Naive thymus-derived CD8-positive, alpha-beta T cell (primary cell): Measurements from ENCODE around the gene SAMD4A. TPM values are rescaled to one million over a fixed set of nuclear protein-coding genes. Genes with fewer than 3 reads are reported as not detected.
A peak's percentile ranks its signal among the peaks of the same experiment; 100 is the strongest.

ENCODE experiments used
- ATAC-seq, 2 donors: fragments of 150-1000 bp; cut with Tn5 transposase in 1 of 2; sonication (Bioruptor Pico), chemical (Tn5 transposase) in 1 of 2; 1 replicate in 1 of 2; 2 replicates in 1 of 2; pipeline ENCODE4 v1.10.0; 2021; ENCODE audit warnings: mild to moderate bottlenecking in 2 of 2, moderate library complexity in 2 of 2
- POLR2A ChIA-PET: fragments of 350-600 bp; sonication (Branson Sonifier 250); formaldehyde crosslinking; loops from one replicate; lab custom pipeline; 2021; ENCODE audit warnings: antibody characterized with exemption; lab: Charles Lee
- DNase-seq, 10 donors: peaks; one replicate each; pipeline versions ENCODE4 v3.0.0 to v3.0.0-alpha.2; 2020 to 2022
- H3K27ac Mint-ChIP-seq, 10 donors: one replicate each; pipeline ENCODE4 v1.8.0; 2020 to 2022; ENCODE audit warnings: mild to moderate bottlenecking in 10 of 10, mixed read lengths in 10 of 10, moderate library complexity in 4 of 10, inconsistent platforms in 1 of 10
- H3K27me3 Mint-ChIP-seq, 5 donors: one replicate each; pipeline ENCODE4 v1.8.0; 2021 to 2022; ENCODE audit warnings: mixed read lengths in 5 of 5
- H3K36me3 Mint-ChIP-seq, 3 donors: one replicate each; pipeline ENCODE4 v1.8.0; 2020 to 2022; ENCODE audit warnings: mixed read lengths in 3 of 3, mild to moderate bottlenecking in 2 of 3, inconsistent platforms in 1 of 3
- H3K4me1 Mint-ChIP-seq, 4 donors: one replicate each; pipeline ENCODE4 v1.8.0; 2021 to 2022; ENCODE audit warnings: mixed read lengths in 4 of 4
- H3K4me3 Mint-ChIP-seq, 10 donors: one replicate each; pipeline ENCODE4 v1.8.0; 2020 to 2022; ENCODE audit warnings: mild to moderate bottlenecking in 10 of 10, mixed read lengths in 10 of 10, moderate library complexity in 6 of 10, inconsistent platforms in 1 of 10
- H3K9me3 Mint-ChIP-seq, 9 donors: one replicate each; pipeline ENCODE4 v1.8.0; 2020 to 2022; ENCODE audit warnings: mixed read lengths in 9 of 9, mild to moderate bottlenecking in 3 of 9, inconsistent platforms in 1 of 9, moderate library complexity in 1 of 9
- polyA plus RNA-seq, 3 donors: library from polyadenylated mRNA; unstranded; fragments of 300-500 nt; fragmentation: Illumina TruSeq; gene quantifications; one replicate each; pipeline ENCODE4 v1.2.3, GENCODE V29; 2021
- total RNA-seq, 8 experiments: library from RNA in 2 of 8; stranded (reverse) in 2 of 8; gene quantifications; one replicate each; pipeline ENCODE4 v1.2.3 and lab custom pipeline; 2021 to 2026

Gene SAMD4A
- total and polyA plus RNA-seq, 5 experiments from 2014 or later = 0.85 to 0.99 TPM; not detected in 3

DNA sequence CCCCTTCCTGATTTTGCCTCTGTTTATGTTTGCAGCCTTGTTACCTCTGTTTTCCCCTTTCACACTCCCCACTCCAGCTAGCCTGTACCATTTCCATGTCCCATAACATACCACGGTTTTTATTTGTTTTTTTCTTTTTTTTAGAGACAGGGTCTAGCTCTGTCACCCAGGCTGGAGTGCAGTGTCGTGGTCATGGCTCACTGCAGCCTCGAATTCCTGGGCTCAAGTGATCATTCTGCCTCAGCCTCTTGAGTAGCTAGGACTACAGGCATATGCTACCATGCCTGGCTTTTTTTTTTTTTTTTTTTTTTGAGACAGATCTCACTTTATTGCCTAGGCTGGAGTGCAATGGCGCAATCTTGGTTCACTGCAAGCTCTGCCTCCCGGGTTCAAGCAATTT, 18.4 kb upstream of the SAMD4A start:
- peaks cover 0 to 5% (median 1%) of the 10 kb centered on the region in 5 donors for H3K27me3 Mint-ChIP-seq
- no peaks in the 10 kb centered on the region for H3K4me1 Mint-ChIP-seq
- POLR2A ChIA-PET = interaction anchor here (0.6 kb wide), 1 partner anchor 36 kb away, joined by 3 read pairs; no protein-coding TSS in a partner anchor
- no peak for DNase-seq
- no peak overlapping the region for H3K4me3 Mint-ChIP-seq
- peak overlapping the region in 1 of 10 donors; percentile 7 for H3K27ac Mint-ChIP-seq
- no peak for ATAC-seq
- peaks cover 0 to 6% (median 0%) of the 10 kb centered on the region in 3 donors for H3K36me3 Mint-ChIP-seq
- no peaks in the 10 kb centered on the region for H3K9me3 Mint-ChIP-seq

DNA sequence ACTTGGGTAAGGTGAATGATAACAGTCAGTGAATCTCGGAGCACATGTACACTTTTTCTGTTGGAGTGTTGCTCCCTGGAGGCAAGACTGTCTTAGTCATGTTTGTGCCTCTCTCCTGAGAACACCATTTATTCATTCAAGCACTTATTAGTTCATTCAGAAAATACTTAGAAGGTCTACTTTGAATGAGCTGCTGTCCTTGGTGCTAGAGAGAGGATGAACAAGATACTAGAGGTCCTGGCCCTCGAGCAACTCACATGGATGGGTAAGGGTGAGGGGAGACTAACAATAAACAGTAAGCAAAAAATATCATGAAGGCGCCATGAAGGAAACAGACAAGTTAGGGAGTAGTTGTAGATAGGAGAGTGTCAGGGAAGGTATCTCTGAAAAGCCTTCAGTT, 17.1 kb upstream of the SAMD4A start:
- Mint-ChIP-seq H3K27ac (peak overlapping the region in 1 of 10 donors; percentile 53), H3K4me3 (no peak overlapping the region), H3K9me3 (no peaks in the 10 kb centered on the region), H3K36me3 (peaks cover 0 to 6% (median 0%) of the 10 kb centered on the region in 3 donors), H3K4me1 (no peaks in the 10 kb centered on the region), H3K27me3 (peaks cover 0 to 5% (median 2%) of the 10 kb centered on the region in 5 donors)
- ATAC-seq = no peak
- POLR2A ChIA-PET = no interaction called here
- no peak for DNase-seq

DNA sequence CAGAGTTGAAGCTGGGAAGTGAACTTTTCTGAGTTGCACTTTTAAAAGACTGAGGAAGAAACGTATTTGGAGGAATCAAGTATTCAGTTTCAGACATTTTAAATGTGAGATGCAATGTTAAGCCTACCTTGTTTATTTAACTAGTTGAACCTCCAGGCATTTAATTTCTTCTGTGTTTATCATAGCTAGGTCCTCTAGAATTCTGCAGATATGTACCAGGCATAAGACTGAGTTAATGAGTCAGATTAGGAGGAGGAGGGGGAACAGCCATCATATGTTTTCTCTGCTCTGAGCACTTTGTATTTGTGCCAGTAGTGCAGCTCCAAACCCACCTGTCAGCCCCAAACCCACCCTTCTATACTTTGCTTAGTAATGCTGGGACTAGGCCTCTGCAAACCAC, 16.4 kb upstream of the SAMD4A start:
- no peak overlapping the region for H3K4me3 Mint-ChIP-seq
- no peak overlapping the region for H3K27ac Mint-ChIP-seq
- H3K9me3 Mint-ChIP-seq = no peaks in the 10 kb centered on the region
- peaks cover 2 to 9% (median 5%) of the 10 kb centered on the region in 5 donors for H3K27me3 Mint-ChIP-seq
- no peak for ATAC-seq
- DNase-seq = no peak
- H3K36me3 Mint-ChIP-seq = peaks cover 0 to 6% (median 0%) of the 10 kb centered on the region in 3 donors
- POLR2A ChIA-PET = no interaction called here
- H3K4me1 Mint-ChIP-seq = no peaks in the 10 kb centered on the region

DNA sequence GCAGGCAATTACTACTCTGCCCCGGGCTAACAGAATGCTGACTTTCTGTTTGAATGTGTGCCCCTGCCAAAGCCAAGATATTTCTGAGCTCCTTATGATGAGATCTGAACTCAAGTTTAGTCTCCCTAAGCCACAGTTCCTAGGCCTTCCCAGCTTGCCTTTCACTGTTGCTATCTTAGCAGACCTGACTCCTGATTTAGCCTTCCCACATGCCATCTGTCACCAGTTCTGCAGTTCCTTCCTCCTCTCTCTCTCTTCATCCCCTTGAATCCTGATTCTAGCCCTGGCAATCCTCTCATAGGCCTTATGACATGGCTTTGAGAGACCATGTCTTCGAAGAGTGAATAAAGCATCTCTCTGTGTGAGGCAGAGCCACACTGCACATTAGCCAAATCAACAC, 12.5 kb upstream of the SAMD4A start:
- peaks cover 6 to 22% (median 9%) of the 10 kb centered on the region in 5 donors for H3K27me3 Mint-ChIP-seq
- H3K36me3 Mint-ChIP-seq = no peaks in the 10 kb centered on the region
- no peaks in the 10 kb centered on the region for H3K9me3 Mint-ChIP-seq
- DNase-seq (no peak), ATAC-seq (no peak)
- POLR2A ChIA-PET = interaction anchor here (0.8 kb wide), 1 partner anchor 10 kb away, joined by 4 read pairs; no protein-coding TSS in a partner anchor
- H3K27ac Mint-ChIP-seq = peak overlapping the region in 1 of 10 donors; percentile 72
- peaks cover 0 to 2% (median 0%) of the 10 kb centered on the region in 4 donors for H3K4me1 Mint-ChIP-seq
- H3K4me3 Mint-ChIP-seq = no peak overlapping the region

DNA sequence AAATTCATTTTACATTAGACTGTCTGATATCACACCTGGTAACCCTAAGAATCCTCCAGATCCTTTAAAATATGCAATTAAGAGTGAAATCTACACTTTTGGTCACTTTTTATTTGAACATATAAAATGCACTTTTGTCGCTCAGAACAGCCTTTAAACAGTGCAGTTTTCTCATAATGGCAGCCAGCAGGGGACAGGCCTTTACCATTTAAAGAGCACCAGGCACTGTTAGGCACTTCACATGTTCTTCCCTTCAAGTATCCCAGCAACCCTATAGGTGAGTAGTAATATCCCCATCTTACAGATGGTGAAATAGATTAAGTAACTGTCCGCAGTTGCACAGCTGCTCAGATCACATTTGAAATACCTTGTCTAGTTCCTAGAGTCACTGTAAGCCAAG, 11.3 kb upstream of the SAMD4A start:
- POLR2A ChIA-PET = no interaction called here
- Mint-ChIP-seq H3K27ac (no peak overlapping the region), H3K4me3 (no peak overlapping the region), H3K9me3 (no peaks in the 10 kb centered on the region), H3K4me1 (peaks cover 0 to 2% (median 0%) of the 10 kb centered on the region in 4 donors), H3K36me3 (no peaks in the 10 kb centered on the region), H3K27me3 (peaks cover 10 to 22% (median 13%) of the 10 kb centered on the region in 5 donors)
- DNase-seq (no peak), ATAC-seq (no peak)

DNA sequence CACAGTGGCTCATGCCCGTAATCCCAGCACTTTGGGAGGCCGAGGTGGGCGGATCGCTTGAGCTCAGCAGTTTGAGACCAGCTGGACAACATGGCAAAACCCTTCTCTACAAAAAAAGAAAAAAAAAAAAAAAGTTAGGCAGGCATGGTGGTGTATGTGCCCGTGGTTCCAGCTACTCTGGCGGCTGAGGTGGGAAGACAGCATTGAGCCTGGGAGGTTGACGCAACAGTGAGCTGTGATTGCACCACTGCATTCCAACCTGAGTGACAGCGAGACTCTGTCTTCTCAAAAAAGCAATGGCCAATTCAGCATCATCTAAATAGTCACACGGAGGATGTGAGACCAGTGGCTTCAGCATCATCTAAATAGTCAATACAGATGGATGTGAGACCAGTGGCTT, 10.4 kb upstream of the SAMD4A start:
- POLR2A ChIA-PET = no interaction called here
- peaks cover 10 to 22% (median 14%) of the 10 kb centered on the region in 5 donors for H3K27me3 Mint-ChIP-seq
- no peak overlapping the region for H3K4me3 Mint-ChIP-seq
- no peaks in the 10 kb centered on the region for H3K36me3 Mint-ChIP-seq
- no peak overlapping the region for H3K27ac Mint-ChIP-seq
- peaks cover 0 to 2% (median 0%) of the 10 kb centered on the region in 4 donors for H3K4me1 Mint-ChIP-seq
- no peaks in the 10 kb centered on the region for H3K9me3 Mint-ChIP-seq
- DNase-seq (no peak), ATAC-seq (no peak)

DNA sequence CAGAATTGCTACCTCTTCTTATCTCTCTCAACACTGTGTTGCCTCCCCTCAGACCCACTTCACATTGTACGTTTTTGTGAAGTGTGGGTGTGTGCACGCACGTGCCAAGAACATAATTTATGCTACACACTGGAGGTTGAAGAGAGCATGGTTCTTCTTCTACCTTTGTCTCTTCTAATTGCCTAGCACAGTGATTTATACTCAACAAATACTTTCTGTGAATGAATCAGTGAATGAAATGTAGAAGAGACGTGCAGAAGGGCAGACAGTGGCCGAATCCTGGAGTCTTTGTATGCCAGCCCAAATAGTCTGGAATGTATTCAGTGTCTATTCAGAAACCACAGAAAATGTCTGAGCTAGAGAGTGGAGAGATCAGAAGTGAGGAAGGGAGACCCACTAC, 4.6 kb upstream of the SAMD4A start:
- H3K4me1 Mint-ChIP-seq = peaks cover 5 to 13% (median 12%) of the 10 kb centered on the region in 4 donors
- H3K27ac Mint-ChIP-seq = no peak overlapping the region
- H3K27me3 Mint-ChIP-seq = peaks cover 4 to 11% (median 8%) of the 10 kb centered on the region in 5 donors
- POLR2A ChIA-PET = no interaction called here
- H3K4me3 Mint-ChIP-seq = no peak overlapping the region
- DNase-seq (no peak), ATAC-seq (no peak)
- H3K9me3 Mint-ChIP-seq = no peaks in the 10 kb centered on the region
- no peaks in the 10 kb centered on the region for H3K36me3 Mint-ChIP-seq

DNA sequence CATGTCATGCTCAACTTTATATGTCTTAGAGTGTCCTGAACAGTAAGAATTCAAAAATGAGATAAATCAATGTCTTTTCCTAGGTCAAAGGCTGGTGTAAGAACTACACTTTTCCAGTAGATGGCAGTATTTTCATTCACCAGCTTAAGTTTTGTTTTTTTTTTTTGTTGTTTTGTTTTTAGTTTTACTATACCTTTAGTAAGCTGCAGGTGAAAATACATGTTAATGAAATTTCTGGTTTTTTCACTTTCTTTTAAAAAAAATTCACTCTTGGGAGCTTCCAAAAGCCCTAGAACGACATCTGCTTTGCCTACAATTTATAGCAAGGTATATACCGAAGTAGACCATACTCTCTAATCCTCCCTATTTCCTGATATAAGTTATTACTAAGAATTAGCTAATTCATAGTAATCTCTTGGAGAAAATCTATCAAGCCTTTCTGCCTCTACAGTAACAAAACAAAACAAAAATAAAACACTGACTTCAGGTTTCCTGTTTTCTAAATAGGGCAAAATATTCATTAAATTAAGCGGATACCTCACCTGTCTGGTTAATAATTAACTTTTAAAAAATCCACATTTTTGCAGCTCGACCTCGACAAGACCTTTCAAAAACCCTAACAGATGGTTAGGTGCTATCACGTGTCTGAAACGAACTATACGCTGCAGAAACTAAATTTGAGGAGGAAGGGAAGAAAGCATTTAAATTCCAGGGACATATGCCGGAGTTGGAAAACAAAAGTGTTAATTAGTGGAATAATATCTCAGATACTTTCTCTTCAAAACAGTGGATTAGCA, 2.7 kb upstream of the SAMD4A start:
- Mint-ChIP-seq H3K4me3 (peak overlapping the region; percentile 70 to 95 (median 86)), H3K36me3 (no peaks in the 10 kb centered on the region), H3K9me3 (no peaks in the 10 kb centered on the region), H3K4me1 (peaks cover 7 to 26% (median 19%) of the 10 kb centered on the region in 4 donors), H3K27me3 (peaks cover 0 to 12% (median 8%) of the 10 kb centered on the region in 5 donors), H3K27ac (peak overlapping the region in 6 of 10 donors; percentile 14 to 96 (median 52))
- DNase-seq (peak in 3 of 10 donors; percentile 62 to 68 (median 62)), ATAC-seq (no peak)
- POLR2A ChIA-PET = interaction anchor here (0.6 to 1.0 kb wide), 4 partner anchors 54 to 213 kb away, joined by 3 to 4 read pairs (median 3); partner anchors contain the start of gene CGRRF1

DNA sequence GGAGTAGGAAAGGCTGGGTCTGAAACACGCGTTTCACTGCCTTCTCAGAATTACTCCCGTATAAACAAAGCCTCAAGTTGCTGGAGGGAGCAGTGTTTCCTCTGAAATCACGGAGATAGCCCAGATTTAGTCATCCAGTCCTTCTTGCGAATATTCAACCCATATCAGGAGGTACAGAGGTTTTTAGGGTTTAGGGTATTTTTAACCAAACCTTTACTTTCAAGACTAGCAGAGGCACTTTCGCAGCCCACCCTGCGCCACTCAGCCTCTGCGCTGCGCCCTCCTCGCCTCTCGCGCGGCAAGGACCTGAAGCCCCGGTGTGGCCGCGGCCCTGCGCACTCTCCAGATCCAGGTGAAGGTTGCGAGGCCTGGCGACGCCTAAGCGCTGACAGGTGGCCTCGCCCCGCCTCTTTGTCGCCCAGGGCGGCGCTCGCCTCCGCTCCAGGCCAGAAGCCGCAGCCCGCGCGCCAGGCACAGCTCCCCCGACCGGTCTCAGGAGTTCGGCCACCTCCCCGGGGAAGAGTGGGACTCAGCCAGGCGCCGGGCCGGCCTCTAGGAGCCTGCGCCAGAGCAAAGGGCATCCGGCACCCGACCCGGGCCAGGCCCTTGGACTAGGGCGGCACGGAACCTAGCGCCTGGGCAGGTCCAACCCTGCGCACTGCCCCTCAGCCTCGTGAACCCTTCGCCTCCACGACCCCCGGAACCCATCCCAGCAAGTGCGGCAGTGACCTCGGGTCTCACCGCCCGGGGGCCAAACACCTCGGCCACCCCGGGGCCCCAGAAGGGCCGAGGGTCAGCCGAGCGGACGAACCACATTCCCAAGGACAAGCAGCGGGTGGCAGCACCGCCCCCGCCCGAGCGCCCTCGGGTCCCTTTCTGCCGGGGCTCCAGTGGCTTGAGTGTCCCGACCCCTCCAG, 1.8 kb upstream of the SAMD4A start:
- POLR2A ChIA-PET = interaction anchor here (1.0 to 1.5 kb wide), 3 partner anchors 209 to 316 kb away, joined by 3 read pairs; no protein-coding TSS in a partner anchor
- Mint-ChIP-seq H3K9me3 (no peaks in the 10 kb centered on the region), H3K4me3 (peak overlapping the region; percentile 80 to 95 (median 86)), H3K4me1 (peaks cover 7 to 29% (median 19%) of the 10 kb centered on the region in 4 donors), H3K36me3 (no peaks in the 10 kb centered on the region), H3K27me3 (peaks cover 0 to 16% (median 10%) of the 10 kb centered on the region in 5 donors), H3K27ac (peak overlapping the region in 7 of 10 donors; percentile 36 to 96 (median 74))
- DNase-seq (peak; percentile 24 to 76 (median 51)), ATAC-seq (peak; percentile 45 to 46)

DNA sequence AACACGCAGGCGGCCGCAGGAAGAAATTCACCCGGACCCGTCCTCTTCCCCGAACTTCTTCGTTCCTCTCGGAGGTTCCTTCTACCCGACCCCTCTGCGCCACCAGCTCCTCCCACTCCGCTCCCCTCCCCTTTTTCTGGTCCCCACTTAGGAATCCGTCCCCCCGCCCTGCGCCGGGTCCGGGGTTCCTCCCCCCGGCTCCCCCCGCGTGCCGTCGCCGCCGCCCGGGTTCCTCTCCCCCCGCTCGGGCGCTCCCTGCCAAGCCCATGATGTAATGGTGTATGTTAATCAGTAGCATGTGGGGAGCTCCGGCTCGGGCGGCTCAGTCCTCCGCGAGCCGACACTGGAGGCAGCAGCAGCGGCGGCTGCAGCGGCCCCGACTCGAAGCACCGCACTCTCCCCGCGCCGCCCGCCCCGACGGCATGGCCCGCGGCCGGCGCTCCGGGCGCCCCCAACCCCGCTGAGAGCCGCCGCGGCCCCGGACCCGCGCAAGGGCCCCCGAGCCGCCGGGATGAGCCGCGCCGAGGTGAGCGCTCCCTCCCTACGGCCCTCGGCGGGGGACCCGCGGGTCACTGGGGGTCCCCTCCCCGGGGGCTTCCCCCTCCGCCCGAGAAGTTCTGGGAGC, 1.0 kb upstream of the SAMD4A start:
- ATAC-seq (peak; percentile 75 to 77), DNase-seq (peak; percentile 54 to 90 (median 73))
- H3K4me1 Mint-ChIP-seq = peaks cover 7 to 29% (median 19%) of the 10 kb centered on the region in 4 donors
- peak overlapping the region; percentile 80 to 95 (median 86) for H3K4me3 Mint-ChIP-seq
- peak overlapping the region in 9 of 10 donors; percentile 20 to 96 (median 76) for H3K27ac Mint-ChIP-seq
- no peaks in the 10 kb centered on the region for H3K9me3 Mint-ChIP-seq
- H3K27me3 Mint-ChIP-seq = peaks cover 0 to 12% (median 10%) of the 10 kb centered on the region in 5 donors
- no peaks in the 10 kb centered on the region for H3K36me3 Mint-ChIP-seq
- POLR2A ChIA-PET = interaction anchor here (0.9 to 1.5 kb wide), 3 partner anchors 9 to 315 kb away, joined by 3 read pairs; no protein-coding TSS in a partner anchor

DNA sequence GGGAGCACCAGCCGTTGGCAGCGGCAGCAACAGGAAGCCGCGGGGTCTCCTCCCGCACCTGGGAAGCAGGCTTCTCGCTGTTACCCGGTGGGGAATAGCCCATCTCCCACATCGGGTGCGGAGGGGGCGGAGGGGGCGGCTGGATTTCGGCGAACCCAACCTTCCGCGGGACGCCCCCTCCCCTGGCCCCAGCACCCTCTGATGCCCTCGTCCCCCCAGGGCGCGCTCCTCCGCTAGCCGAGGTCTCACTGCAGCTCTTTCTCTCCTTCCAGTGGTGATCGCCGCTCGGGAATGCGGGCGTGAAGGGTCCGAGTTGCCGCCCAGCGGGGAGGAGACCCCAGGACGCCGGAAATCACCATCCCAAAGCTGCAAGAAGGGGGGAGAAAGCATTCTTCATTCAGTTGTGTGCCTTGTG, 303 bp downstream of the SAMD4A start:
- peaks cover 7 to 20% (median 12%) of the 10 kb centered on the region in 5 donors for H3K27me3 Mint-ChIP-seq
- no peak for ATAC-seq

More for the DNA sequence above, 303 bp downstream of the SAMD4A start:
- Mint-ChIP-seq H3K4me1 (peaks cover 7 to 29% (median 19%) of the 10 kb centered on the region in 4 donors), H3K9me3 (peaks cover 0 to 6% (median 4%) of the 10 kb centered on the region in 9 donors), H3K27ac (peak overlapping the region; percentile 6 to 93 (median 84)), H3K36me3 (peaks cover 0 to 6% (median 5%) of the 10 kb centered on the region in 3 donors), H3K4me3 (peak overlapping the region; percentile 91 to 98 (median 96))
- POLR2A ChIA-PET = interaction anchor here (0.7 to 1.0 kb wide), 4 partner anchors 61 to 864 kb away, joined by 3 read pairs; no protein-coding TSS in a partner anchor
- no peak for DNase-seq
